HG03159 (cell line): ENCODE data around the gene CDC20B.
"Not testable (repeated sequence)": the region's sequence is repeated elsewhere in the genome, so short reads cannot be mapped to it uniquely, and the experiment has no call there.

ENCODE experiments used
- ATAC-seq: cut with Tn5 transposase; IDR thresholded peaks from one replicate; pipeline ENCODE4 v1.9.1; 2021; ENCODE audit warnings: mild to moderate bottlenecking, moderate library complexity; ENCODE audit not compliant: unreplicated experiment

The CDC20B gene

GRCh38 chr5:55104946-55105701 is 67.9 kb downstream of the CDC20B start:
- no peak for ATAC-seq

- ATAC-seq = no peak
Measured at GRCh38 chr5:55104036-55104772, 68.8 kb downstream of the CDC20B start.

- ATAC-seq = no peak
Measured at GRCh38 chr5:55102348-55102747, 70.6 kb downstream of the CDC20B start, which contains the start of gene GZMA. GZMA (plus strand) TSS chr5:55102646; CDS start chr5:55102683, 37 bp downstream.

GRCh38 chr5:55101556-55102276 is 71.3 kb downstream of the CDC20B start:
- ATAC-seq = no peak

- ATAC-seq = not testable (repeated sequence)
Measured at GRCh38 chr5:55101148-55101547, 71.8 kb downstream of the CDC20B start.

- ATAC-seq = no peak
Measured at GRCh38 chr5:55096861-55097260, 76.1 kb downstream of the CDC20B start.

- no peak for ATAC-seq
Measured at GRCh38 chr5:55096182-55096581, 76.8 kb downstream of the CDC20B start.

- not testable (repeated sequence) for ATAC-seq
Measured at GRCh38 chr5:55091011-55091410, 82.0 kb downstream of the CDC20B start.

GRCh38 chr5:55089301-55089700 is 83.7 kb downstream of the CDC20B start:
- not testable (repeated sequence) for ATAC-seq

- no peak for ATAC-seq
Measured at GRCh38 chr5:55081541-55081940, 91.4 kb downstream of the CDC20B start.

GRCh38 chr5:55073211-55073610 is 99.8 kb downstream of the CDC20B start:
- ATAC-seq = no peak

- no peak for ATAC-seq
Measured at GRCh38 chr5:55072666-55073065, 100.3 kb downstream of the CDC20B start.

GRCh38 chr5:55071413-55071812 is 101.6 kb downstream of the CDC20B start:
- ATAC-seq = no peak

GRCh38 chr5:55070968-55071367 is 102.0 kb downstream of the CDC20B start:
- no peak for ATAC-seq

- ATAC-seq = no peak
Measured at GRCh38 chr5:55066277-55066676, 106.7 kb downstream of the CDC20B start.

GRCh38 chr5:55064523-55064922 is 108.5 kb downstream of the CDC20B start:
- no peak for ATAC-seq

GRCh38 chr5:55063899-55064298 is 109.1 kb downstream of the CDC20B start:
- no peak for ATAC-seq

GRCh38 chr5:55063220-55063863 is 109.6 kb downstream of the CDC20B start:
- ATAC-seq = no peak
